Measurements from ENCODE around the gene DRAXIN.
A peak's percentile ranks its signal among the peaks of the same experiment; 100 is the strongest.

The DRAXIN gene

DNA sequence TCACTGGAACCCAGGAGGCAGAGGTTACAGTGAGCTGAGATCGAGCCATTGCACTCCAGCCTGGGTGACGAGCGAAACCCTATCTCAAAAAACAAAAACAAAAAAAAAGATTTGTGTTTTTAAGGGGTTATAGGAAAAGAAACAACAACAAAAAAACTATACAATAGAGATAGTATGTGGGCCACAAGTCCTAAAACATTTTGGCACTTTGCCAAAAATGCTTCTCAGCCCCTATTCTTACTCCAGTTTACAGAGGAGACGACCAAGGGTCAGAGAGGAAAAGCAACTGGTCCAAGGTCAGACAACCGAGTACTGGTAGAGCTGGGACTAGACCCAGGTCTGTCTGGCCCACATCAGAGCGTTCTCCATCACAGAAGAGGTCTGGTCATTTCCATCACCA, 33.9 kb upstream of the DRAXIN start:
- no peak for DNase-seq

DNA sequence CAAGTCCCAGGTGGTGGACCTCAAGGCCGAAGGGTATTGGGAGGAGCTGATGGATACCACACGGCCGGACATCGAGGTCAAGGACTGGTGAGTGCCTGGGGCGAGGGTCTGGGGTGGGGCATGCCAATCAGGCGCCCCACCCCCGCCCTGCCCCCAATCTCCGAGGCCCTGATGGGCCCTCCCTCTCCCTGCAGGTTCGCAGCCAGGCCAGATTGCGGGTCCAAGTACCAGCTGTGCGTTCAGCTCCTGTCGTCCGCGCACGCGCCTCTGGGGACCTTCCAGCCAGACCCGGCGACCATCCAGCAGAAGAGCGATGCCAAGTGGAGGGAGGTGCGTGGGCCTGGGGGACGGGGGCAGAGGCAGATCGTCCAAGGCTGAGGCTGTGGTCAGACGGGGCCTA, 33.0 kb upstream of the DRAXIN start:
- no peak for DNase-seq

DNA sequence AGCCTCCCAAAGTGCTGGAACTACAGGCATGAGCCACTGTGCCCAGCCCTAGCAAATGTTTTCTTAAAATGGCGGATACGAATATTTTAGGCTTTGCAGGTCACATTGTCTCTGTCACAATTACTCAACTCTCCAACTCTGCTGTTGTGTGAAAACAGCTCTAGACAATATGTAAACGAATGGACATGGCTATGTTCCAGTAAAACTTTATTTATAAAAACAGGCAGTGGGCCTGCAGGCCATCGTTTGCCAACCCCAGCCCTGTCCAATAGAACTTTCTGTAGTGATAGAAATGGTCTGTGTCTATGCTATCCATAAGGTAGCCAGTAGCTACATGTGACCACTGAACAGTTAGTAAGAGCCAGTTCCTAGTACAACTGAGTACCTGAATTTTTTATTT, 31.8 kb upstream of the DRAXIN start:
- no peak for DNase-seq

DNA sequence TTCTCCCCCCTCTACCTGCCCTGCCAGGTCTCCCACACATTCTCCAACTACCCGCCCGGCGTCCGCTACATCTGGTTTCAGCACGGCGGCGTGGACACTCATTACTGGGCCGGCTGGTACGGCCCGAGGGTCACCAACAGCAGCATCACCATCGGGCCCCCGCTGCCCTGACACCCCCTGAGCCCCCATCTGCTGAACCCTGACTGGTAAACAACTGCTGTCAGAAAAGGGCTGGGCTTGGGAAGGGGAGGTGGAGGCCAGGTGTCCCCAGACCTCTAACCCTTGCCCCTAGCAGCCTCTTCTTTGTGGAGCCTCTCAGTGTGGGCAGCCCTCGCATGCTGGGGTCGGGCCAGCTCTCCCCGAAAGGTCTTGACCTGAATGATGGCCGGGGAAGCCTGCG, 30.4 kb upstream of the DRAXIN start:
- no peak for DNase-seq

DNA sequence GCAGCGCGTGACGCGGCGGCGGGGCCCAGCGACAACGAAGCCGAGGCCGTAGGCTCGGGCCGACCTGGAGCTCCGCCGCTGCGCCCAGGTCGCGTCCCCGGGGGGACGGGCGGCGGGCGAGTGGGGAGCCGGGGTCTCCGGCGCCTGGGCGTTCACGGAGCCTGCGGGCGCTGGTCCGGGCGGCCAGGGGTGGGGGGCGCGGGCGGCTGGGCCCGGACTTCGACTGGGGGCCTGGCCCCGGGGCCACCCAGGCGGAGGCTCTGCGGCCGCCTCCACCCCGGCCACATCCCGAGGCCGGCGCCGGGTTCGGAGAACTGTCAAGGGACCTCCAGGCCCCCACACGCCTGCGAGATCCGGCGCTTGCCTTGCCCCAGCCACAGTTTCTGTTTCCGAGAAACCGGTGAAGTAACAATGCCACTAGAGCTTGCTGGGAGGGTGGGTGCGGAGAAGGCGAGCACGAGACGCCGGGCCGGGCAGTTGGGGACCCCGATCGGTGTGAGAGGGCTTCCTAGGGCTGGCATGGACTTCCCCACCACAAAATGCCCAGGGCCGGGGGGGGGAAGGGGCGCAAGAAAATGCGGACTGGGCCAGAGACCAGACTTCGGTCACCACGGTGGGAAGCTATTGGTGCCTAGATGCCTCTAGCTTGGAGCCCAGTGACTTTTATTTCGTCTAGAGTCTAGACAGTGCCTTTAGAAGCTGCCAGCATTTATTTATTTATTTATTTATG, 27.0 kb upstream of the DRAXIN start:
- DNase-seq = peak; percentile 68

DNA sequence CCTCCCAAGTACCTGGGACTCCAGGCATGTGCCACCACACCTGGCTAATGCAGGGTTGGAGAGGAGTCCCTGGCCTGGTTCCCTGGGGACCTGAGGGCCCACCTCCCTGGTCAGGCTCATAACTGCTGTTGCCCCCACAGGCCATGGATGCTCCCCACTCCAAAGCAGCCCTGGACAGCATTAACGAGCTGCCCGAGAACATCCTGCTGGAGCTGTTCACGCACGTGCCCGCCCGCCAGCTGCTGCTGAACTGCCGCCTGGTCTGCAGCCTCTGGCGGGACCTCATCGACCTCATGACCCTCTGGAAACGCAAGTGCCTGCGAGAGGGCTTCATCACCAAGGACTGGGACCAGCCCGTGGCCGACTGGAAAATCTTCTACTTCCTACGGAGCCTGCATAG, 23.0 kb upstream of the DRAXIN start:
- DNase-seq = no peak

DNA sequence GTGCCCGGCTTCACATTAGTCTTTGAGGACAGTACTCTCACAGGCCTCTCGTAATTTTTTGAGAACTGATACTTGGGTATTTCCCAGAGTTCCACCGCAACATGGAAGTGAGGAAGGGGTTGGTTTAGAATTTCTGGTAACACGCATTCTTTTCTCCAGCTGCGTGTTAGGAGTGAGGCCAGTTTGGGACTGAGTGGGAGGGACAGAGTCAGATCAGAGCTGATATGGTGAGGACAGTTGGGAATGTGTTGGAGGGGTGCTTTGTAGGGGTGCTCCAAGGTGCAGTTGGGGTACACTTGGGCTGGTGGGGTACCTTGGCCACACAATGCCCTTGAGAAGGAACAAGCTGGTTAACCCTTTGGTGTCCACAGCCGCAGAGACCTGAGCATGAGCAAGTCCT, 20.8 kb upstream of the DRAXIN start:
- DNase-seq = no peak

DNA sequence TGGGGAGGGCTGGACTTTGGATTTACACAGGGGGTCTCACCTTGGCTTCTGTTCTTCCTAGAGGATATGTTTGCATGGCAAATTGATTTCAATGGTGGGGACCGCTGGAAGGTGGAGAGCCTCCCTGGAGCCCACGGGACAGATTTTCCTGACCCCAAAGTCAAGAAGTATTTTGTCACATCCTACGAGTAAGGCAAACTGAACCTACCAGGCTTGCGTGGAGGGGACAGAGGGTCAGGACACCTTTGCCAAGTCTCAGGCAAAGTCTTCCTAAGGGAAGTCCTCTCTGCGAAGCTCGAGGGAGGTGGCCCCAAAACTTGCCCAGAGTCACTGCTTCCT, 20.3 kb upstream of the DRAXIN start:
- no peak for DNase-seq

DNA sequence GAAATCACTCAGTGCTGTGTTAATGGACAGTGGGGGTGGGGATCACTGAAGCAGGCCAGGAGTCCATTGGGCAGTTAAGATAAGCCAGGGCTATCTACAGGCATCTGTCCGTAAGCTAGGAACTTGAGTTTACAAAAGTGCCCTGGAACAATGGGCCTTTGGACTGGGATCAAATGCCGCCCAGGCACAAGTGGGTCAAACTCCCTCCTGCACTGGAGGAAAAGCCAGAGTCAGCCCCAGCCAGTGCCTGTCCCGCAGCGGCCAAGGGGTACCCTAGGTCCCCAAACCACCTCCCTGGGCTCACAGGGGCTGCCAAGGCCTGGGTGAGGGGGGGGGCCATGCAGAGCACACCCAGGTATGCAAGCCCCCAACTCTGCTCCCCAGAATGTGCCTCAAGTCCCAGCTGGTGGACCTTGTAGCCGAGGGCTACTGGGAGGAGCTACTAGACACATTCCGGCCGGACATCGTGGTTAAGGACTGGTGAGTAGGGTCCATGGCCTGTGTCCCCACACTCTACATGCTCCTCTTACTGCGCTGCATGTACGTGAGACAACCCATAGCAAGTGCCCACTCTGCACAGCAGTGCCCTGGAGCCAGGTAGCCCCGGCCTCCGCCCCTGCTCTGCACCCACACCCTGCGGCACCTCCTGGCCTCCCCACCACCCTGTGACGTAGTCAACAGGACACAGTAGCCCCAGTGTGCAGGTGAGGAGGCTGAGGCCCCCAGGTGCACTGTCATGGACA, 19.8 kb upstream of the DRAXIN start:
- no peak for DNase-seq

DNA sequence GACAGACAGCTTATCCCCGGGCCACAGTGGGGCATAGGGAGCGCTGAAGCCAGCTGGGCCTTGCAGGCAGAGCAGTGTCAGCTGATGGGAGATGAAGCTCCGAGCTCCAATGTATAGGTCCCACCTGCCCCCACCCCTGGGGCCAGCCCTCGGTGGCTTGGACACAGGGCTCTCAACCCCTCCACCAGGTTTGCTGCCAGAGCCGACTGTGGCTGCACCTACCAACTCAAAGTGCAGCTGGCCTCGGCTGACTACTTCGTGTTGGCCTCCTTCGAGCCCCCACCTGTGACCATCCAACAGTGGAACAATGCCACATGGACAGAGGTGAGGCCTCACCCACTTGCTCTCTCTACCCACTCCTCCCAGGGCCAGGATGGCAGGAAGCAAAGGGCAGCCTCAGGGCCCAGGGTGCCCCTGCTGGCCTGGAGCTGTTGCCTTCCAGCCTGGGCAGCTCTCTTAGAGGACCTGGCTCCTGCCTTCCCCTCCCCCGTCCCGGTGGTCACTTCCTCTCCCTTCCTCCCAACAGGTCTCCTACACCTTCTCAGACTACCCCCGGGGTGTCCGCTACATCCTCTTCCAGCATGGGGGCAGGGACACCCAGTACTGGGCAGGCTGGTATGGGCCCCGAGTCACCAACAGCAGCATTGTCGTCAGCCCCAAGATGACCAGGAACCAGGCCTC, 18.3 kb upstream of the DRAXIN start:
- DNase-seq = no peak

DNA sequence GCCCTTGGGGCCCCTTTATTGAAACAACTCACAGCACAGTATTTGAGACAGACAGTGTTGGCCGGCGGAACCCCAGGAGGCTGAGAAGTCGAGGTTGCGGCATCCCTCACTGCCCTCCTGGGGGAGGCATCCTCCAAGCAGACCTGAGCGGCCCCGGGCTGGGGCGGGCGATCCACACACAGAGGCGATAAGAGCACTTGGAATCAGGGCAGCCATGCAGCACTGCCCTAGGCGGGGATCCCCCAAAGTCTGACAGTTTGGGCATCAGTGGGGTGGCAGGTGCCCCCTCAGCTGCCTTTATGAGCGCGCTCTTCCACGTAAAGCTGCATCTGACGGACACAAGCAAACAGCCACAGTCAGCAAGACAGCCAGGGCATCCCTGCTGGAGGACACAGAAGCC, 17.0 kb upstream of the DRAXIN start:
- DNase-seq = no peak

DNA sequence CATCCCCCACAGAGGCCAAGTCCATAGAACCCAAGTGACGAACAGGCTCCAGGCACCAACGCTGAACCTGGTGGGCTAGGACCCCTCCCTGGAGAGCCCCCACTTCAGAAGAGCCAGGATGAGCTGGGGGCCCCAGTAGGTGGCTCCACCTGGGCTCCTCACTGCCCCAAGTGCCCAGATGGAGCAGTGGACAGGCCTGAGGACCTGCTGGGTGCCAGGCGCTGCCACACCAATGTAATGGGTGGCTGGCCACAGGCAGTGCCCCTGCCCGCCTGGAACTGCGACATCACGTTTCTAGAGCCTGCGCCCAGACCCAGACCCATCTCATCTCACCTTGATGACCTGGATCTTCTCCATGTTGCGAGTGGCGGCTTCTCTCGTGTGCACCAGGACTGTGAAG, 16.2 kb upstream of the DRAXIN start:
- no peak for DNase-seq

DNA sequence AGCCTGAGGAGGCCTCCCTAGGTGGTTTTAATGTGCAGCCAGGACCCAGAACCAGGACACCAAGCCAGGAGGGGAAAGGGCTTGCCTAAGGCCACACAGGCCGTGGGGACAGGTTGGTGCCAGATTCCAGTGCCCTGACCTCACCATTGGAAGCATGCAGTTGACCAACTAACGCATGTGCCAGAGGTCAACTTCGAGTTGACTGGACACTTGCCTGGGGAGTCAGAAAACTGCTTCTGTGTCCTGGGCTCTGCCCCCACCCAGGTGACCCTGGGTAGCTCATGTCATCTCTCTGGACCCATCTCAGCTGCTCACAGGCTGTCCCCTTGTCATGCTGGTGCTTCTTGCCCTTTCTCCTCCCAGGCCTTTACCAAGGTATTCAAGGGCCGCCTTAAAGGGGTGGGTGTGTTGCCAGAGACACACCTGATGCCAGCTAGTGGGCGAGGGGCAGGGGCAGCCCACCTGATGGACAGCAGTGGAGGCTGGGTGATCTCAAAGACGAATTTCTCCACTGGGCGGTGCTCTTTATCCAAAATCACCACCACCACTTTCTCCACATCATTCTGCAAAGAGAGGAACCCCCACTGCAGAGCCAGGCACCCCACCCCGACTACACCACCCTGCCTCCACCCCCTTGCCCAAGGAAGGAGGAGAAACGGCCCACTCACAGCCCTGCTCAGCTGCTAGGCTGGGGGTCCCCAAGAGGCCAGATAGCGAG, 15.0 kb upstream of the DRAXIN start:
- DNase-seq = no peak

DNA sequence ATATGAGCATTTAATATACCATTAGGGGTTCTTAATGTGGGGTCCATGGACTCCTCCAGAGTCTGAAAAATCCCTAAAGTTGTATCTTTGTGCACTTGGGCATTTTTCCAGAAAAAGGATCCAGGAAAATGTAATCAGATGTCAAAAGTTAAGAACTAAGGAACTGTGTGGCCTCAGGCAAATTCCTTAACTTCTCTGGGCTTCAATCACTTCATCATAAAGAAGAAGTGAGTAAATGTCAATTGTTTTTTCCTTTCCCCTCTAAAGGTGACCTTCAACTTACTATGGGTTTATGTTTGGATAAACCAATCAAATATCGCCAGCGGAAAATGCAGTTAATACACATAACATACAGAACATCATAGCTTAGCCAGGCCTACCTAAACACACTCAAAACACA, 13.1 kb upstream of the DRAXIN start:
- no peak for DNase-seq

DNA sequence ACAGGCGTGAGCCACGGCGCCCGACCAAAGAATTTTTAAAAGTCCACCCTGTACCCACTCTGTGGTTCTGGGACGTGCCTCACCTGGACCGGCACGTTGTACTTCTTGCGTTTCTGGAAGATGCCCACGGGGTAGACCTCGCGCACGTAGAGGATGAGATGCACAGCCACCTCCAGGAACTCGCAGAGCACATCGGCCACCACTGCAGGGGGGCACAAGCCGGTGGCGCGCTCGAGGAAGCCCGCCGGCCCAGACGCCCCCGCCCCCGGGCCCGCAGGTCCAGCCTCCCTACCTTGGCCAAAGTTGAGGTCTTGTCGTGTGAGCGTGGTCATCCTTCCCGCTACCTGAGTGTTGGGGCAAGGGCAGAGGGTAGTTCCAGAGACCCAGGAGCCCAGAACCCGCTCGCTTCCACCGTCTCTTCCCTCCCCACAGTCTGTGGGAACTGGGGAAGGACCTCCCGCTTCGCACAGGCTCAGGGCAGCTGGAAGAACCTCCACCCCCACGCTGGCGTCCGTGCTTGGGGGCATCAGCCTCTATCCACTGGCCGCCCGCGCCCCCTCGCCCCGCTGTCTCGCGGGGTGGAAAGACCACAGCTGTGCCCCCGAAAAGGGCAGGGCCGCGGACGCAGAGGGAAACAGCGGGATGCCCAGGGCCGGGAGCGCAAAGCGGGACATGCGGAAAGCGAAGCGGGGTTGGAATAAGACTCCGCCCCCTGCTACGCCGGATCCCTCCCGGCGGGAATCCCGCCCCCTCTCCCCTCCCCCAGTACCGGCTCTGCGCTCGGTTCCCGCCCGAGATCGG, 11.0 kb upstream of the DRAXIN start:
- peak; percentile 25 for DNase-seq

DNA sequence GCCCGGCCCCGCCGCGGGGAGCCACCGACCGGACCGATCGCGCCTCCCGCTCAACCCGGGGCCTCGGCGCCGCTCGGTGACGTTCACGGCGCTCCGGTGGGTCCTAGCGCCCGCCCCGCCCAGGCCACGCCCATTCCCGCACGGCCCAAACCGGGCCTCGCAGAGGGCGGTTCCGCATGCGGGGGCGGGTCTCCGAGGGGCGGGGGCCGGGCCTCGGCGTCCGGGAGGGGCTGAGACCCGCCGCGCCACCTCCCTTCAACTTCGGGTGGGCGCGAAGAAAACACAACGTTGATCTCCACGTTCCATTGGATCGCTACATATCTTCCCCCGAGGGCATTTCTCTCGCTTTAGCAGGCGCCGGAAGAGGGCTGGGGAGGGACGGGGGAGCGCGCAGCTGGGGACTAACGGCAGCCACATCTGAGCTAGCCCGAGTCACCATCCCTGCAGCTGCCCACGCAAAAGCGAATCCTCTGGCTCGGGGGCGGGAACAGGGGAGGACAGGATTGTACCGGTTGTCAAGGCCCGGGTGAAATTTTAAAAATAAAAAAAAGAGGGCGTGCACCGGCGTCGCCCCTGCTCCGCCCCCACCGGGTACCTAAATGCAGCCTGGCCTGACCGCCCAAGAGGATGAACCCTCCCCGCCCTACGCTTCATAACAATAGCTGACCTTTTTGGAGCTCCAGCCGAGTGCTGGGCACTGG, 10.3 kb upstream of the DRAXIN start, which contains the start of gene MAD2L2:
TSS of gene MAD2L2 (minus strand) at position 78 of the 701 bp plus-strand sequence. CDS start 547 bp downstream, outside the sequence.
- DNase-seq = peak; percentile 95

DNA sequence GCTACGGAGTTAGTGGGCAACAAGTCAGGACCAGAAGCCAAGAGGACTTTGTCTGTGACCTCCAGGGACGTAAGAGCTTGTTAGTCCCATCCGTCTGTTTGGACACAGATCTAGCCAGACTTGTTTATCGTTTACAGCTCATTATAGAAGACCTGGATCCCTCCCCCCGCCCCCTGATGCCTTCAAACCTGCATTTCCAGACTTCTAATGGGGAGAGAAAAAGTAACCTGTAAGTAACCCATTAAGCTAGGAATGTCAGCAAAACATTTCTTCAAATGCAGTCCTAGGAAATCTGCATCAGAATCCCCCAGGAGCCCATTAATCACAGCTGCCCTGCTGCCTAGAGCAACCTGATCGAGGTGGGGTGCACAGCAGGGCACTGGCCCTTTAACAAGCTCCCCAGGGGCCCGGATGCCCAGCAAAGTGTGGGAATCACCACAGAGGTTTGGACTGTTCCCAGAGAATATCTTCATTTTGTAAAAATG, 9.2 kb upstream of the DRAXIN start:
- DNase-seq = no peak

DNA sequence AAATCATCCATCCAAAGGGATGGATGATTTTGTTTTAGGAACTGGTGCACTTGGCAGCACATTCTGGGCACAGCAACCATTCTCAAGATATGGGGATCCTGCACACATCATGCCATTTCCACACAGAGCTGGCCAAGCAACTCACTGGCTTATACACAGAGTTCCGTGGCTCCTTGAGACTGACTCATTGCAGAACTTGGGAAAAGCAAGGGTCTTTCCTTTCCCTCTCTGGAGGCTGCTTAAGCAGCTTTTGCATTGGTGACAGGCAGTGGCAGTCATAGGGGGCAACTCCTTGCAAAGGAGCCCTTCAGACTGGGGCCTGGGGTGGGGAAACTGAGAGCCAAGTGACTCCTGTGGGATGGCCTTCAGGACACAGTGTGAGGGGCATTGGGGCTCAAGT, 8.7 kb upstream of the DRAXIN start:
- DNase-seq = no peak

DNA sequence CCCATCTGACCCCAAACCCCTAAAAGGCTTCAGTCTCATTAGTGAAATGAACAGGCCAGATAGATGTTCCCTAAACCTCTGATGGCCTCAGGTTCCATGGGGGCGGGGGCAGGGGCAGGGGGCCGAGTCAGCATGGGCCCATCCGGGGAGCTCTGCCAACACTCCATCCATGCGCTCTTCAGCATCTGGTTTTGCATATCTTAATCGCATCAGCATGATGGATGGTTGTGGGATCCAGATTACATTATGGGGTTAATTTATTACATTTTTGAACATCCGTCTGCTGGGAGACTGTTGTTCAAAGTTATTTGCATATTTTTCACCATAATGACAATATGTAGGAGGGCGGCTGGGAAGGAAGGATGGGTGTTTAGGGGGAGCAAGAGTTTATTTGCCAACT, 7.4 kb upstream of the DRAXIN start:
- DNase-seq = no peak

DNA sequence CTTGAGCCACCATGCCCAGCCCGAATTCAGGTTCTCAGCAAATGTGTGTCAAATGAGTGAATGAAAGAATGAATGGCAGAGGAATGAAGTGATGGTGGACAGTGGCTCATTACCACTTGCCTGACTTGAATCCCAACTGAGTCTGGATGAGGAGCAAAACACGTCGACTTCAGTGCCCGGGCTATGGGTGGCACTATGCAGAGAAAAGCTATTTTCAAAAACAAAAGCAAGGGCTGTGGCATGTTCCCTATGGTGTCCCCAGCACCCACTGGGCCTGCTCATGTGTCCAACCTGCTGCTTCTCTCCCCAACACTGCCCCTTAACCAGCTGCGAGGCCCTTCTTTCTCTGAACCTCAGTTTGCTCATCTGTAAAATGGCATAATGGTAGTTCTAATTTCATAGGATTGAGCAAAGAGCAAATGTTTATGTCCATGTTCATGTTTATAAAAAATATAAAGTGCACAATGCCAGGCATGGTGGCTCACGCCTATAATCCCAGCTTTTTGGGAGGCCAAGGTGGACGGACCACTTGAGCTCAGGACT, 6.2 kb upstream of the DRAXIN start:
- DNase-seq = no peak

DNA sequence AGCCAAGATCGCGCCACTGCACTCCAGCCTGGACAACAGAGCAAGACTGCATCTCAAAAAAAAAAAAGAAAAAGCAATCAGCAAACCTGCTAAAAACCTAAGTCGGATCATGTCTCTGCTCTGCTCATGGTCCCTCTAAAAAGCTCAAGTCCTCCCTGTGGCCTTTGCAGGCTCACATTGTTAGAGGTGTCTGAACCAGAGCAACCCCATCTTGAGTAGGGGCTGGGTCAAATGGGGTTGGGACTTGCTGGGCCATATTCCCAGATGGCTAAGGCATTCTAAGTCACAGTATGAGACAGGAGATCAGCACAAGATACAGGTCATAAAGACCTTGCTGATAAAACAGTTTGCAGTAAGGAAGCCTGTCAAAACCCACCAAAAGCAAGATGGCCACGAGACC, 3.0 kb upstream of the DRAXIN start:
- no peak for DNase-seq
